Stimulated activated CD8-positive, alpha-beta memory T cell treated with anti-CD3 and anti-CD28 coated beads, Interleukin-7, amount 100 ng/mL, for 1 hour (primary cell): ENCODE data around the gene KCTD10.
"Not testable (repeated sequence)": the region's sequence is repeated elsewhere in the genome, so short reads cannot be mapped to it uniquely, and the experiment has no call there.

Experiments
- DNase-seq, 2 donors: peaks; one replicate each; pipeline ENCODE4 v3.0.0-alpha.2; 2020; ENCODE audit warnings: low read depth in 2 of 2

Gene KCTD10

DNA sequence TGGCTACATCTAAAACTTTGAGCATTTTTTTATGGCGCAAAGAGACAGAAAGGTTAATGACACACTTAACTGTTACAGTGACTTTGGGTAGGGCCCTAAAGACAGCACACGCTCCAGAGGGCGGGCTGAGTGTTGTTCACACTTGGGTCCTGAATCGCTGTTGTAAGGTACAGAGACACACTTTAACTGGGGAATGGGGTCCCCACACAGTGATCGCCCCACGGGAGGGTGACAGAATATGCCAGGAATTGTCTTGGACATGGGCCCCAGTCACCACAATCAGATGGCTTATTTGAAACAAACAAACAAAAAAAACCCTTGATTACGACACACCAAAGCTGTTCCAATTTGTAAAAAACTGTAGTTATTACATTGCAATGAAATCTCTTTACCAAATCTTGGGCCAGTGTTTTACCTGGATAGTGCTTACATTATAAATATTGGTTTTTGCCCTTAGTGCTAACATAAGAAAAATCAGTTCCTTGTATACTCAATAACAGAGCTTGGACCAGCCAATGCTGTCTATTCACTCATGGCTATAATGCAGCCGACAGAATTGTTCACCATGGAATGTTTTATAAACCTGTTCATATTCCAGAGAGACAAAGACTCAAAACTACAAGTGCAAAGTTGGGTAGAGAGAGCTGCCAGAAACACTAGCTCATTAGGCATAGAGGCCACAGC lies 28.3 kb downstream of the KCTD10 start:
- DNase-seq = no peak

DNA sequence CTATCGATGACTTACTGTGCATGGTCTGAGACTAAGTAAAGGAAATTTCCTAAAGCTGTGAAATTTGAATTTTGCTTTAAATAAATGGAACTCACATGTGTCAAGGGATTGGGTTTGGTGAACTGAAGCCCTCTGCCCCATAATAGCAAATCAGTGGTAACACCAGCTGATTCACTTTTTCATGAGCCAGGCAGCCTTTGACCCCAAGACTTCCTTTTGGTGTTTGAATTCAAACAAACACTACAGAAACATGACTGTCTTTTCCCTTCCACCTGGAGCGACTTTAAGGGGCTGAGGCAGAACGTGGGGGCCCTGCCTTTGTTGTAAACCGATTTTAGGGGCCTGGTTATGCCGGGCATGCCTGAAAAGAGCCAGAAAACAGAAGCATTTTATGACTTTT lies 28.8 kb downstream of the KCTD10 start:
- no peak for DNase-seq

DNA sequence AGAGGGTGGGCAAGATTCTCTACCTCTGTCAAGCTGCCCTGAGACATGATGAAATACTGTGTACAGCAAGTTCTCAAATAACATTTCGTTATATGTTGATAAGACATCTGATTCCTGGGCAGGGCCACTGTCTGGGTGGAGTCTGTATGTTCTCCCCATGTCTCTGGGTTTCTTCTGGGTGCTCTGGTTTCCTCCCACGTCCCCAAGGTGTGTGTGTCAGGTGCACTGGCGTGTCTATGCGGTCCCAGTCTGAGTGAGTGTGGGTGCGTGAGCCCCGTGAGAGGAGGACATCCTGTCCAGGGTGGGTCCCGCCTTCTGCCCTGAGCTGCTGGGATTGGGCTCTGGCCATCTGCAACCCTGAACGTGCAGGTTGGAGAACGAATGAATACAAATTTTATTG lies 29.6 kb downstream of the KCTD10 start:
- no peak for DNase-seq

DNA sequence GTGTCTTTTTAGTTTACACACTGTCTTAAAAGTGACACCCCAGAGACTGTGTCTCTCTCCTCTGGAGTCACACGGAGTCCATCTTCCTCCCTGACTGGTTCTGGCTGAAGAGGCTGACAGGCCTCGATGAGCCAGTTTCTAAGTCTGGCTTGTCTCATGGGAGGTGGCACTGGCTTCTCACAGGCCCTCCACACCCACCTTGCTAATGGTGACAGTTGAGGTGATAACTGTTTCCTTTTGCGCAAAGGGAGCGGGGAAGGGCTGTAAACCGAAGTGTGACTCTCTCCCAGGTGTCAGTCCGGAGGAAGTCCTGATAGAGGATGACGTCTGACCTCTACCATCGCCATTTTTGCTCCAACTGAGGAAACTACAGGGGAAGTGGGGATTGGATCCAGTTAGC lies 30.2 kb downstream of the KCTD10 start:
- no peak for DNase-seq

- DNase-seq = no peak
Observed at GRCh38 chr12:109445191-109445609, 31.9 kb downstream of the KCTD10 start.

DNA sequence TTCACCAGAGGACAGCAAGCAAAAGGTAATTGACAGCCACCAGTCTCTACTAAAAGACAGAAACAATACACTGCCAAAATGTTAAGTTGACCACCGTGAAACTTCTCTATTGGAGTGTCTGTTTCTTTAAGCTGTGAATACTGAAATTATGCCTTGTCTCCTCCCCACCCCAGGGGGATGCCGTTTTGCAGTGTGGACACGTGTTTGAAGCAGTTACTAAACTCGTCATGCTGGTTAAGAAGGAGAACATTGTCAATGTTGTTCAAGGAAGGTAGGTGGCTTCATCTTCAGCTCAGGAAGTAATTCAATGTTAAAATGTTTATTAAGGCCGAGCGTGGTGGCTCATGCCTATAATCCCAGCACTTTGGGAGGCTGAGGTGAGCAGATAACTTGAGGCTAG lies 32.8 kb downstream of the KCTD10 start:
- no peak for DNase-seq

GRCh38 chr12:109443794-109444193 lies 33.3 kb downstream of the KCTD10 start:
- DNase-seq = no peak

GRCh38 chr12:109440851-109441490 lies 36.1 kb downstream of the KCTD10 start:
- no peak for DNase-seq

DNA sequence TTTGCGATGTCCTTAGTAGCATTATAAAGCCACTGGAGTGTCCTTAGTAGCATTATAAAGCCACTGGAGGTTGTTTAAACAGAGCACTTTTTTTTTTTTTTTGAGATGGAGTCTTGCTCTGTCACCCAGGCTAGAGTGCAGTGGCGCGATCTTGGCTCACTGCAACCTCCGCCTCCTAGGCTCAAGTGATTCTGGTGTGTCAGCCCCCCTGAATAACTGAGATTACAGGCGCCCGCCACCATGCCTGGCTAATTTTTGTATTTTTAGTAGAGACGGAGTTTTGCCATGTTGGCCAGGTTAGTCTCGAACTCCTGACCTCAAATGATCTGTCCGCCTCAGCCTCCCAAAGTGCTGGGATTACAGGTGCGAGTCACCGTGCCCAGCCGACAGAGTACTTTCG lies 37.1 kb downstream of the KCTD10 start:
- DNase-seq = not testable (repeated sequence)

GRCh38 chr12:109439181-109439580 lies 37.9 kb downstream of the KCTD10 start:
- DNase-seq = no peak

GRCh38 chr12:109436188-109436560 lies 40.9 kb downstream of the KCTD10 start:
- no peak for DNase-seq

- no peak for DNase-seq
Observed at GRCh38 chr12:109435428-109436187, 41.5 kb downstream of the KCTD10 start.

DNA sequence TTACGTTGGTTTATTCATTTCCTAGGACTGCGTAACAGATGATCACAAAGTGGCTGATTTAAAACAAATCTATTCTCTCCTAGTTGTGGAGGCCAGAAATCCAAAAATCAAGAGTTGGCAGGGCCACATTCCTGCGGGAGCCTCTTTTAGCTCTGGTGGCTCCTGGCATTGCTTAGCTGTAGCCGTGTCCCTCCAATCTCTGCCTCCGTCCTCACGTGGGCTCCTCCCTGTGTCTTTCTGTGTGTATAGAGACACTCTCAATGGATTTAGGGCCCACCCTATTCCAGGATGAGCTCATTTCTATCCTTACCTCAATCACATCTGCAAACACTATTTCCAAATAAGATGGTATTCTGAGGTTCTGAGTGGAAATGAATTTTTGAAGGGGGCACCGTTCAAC lies 42.5 kb downstream of the KCTD10 start:
- DNase-seq = no peak

DNA sequence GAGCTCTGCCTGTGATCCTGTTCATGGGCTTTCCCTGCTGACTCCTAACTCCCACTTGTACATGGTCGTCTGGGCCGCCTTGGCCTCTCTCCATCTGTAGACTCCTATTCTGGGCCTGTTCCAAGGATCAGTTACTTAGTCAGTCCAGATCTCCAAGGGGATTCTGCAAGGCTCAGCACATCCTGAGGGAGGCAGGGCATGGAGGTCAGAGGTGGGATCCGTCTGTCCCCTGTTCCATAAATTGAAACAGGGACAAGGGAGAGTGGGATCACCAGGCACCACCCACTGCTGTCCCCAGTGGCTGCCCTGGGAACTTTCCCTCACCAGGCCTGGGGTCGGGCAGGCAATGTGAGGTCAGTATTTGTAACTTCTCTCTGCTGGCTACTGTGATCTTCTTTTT lies 43.5 kb downstream of the KCTD10 start:
- no peak for DNase-seq

DNA sequence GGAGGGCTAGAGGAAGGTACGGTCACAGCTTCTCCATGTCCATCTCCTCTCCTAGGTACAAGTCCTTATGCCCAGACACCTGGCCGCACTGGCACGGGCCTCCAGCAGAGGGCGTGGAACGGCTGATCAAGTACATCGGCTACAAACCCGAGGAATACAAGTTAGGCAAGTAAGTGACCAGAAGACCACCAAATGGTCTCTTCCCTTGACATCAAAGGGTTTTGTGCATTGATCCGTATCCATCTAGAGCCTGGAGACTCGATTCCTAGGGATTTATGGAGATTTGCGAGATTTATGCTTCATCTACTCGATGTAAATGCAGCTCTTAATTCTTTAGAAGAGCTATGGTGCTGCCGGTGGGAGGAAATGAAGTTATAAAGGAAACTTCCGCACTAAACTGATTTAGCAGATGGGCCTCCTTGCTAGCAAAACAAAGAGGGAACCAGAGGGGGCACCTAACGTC lies 44.2 kb downstream of the KCTD10 start:
- DNase-seq = peak; percentile 38 to 65

GRCh38 chr12:109432431-109432830 lies 44.7 kb downstream of the KCTD10 start:
- no peak for DNase-seq

- no peak for DNase-seq
Observed at GRCh38 chr12:109430244-109430643, 46.9 kb downstream of the KCTD10 start.

GRCh38 chr12:109428804-109429203 lies 48.3 kb downstream of the KCTD10 start:
- DNase-seq = not testable (repeated sequence)

DNA sequence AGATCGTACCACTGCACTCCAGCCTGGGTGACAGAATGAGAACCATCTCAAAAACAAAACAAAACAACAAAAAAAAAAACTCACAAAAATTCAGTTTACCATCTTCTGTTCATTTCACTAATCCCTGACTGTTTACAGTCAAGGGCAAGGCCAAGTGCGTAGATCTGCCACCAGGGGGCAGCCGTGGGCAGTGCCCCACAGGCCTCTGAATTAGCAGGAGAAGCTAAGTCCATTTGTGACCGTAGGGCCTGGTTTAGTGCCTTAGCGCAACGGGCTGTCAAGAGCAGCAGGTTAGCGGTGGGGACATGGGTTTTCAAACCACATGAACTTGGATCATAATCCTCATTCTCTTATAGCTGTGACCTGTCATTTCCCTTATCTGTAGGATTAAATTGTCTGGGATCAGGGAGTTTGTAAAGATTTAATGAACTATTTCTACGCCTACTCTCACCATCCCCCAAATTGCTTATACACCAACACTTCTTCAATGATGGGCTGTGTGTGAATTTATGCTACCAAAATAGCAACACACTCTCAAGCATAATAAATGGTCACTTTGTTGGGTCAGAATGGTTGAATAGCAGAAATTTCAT lies 49.0 kb downstream of the KCTD10 start:
- peak; percentile 54 to 56 for DNase-seq

GRCh38 chr12:109423392-109423791 lies 53.7 kb downstream of the KCTD10 start:
- DNase-seq = no peak

- no peak for DNase-seq
Observed at GRCh38 chr12:109422251-109422650, 54.8 kb downstream of the KCTD10 start.

GRCh38 chr12:109421355-109422087 lies 55.6 kb downstream of the KCTD10 start:
- DNase-seq = no peak
